HepG2 (cell line): ENCODE data around the gene RAB30. TPM values are rescaled to one million over a fixed set of nuclear protein-coding genes. Genes with fewer than 3 reads are reported as not detected.

Experiments
- ATAC-seq: fragments of 200-7000 bp; cut with Tn5 transposase; 3 replicates; pipeline ENCODE4 v1.9.1; 2020; ENCODE audit warnings: mild to moderate bottlenecking, moderate library complexity
- BruUV-seq: library from RNA; stranded (reverse); fragments of 400-500 nt; replicated peaks from 2 replicates; lab custom pipeline; 2021; lab: Mats Ljungman, UMichigan
- CTCF ChIA-PET: fragments of 300-600 bp; formaldehyde crosslinking; extraction: SDS; loops from one replicate; lab custom pipeline; 2021; ENCODE audit warnings: low total read pairs, inconsistent platforms, low intra/inter-chr PET ratio; lab: Yijun Ruan, JAX
- POLR2A ChIA-PET: fragments of 350-600 bp; sonication (Branson Sonifier 250); formaldehyde crosslinking; loops from one replicate; lab custom pipeline; 2020; ENCODE audit warnings: antibody characterized with exemption, inconsistent platforms; lab: Yijun Ruan, JAX
- DNase-seq: peaks from one replicate; pipeline ENCODE4 v3.0.0-alpha.2; 2015; ENCODE audit warnings: low spot score
- FAIRE-seq: peaks from 3 replicates; lab custom pipeline; 2011; peaks lifted over from hg19 to GRCh38; lab: Jason Lieb, UNC
- H2AFZ ChIP-seq: one replicate; pipeline ENCODE4 v1.6.1; 2011; ENCODE audit warnings: low read length, inconsistent platforms
- H3K27ac ChIP-seq: fragments of 300-600 bp; 3 replicates; pipeline ENCODE4 v1.8.0; 2011; ENCODE audit warnings: mixed run types, mild to moderate bottlenecking, mixed read lengths, low read length, inconsistent platforms; ENCODE audit not compliant: insufficient read depth; ENCODE audit errors: extremely low read length
- H3K27me3 ChIP-seq, 2 experiments: fragments of 200-600 bp in 1 of 2; 2 replicates in 1 of 2; 3 replicates in 1 of 2; pipeline versions ENCODE4 v1.6.0 to v1.8.0; 2011; ENCODE audit warnings: low read length in 2 of 2, mild to moderate bottlenecking in 2 of 2, moderate library complexity in 2 of 2, inconsistent platforms in 1 of 2; ENCODE audit not compliant: insufficient read depth in 2 of 2, control insufficient read depth in 1 of 2
- H3K36me3 ChIP-seq, 2 experiments: fragments of 200-600 bp in 1 of 2; replicated peaks in 1 of 2; 2 replicates in 1 of 2; 3 replicates in 1 of 2; pipeline versions ENCODE4 v1.5.1 to v1.8.0; 2011; ENCODE audit warnings: low read length in 2 of 2, inconsistent platforms in 1 of 2; ENCODE audit not compliant: insufficient read depth in 2 of 2, control insufficient read depth in 1 of 2
- H3K4me1 ChIP-seq: 2 replicates; pipeline ENCODE4 v1.5.1; 2012; ENCODE audit warnings: low read length, inconsistent platforms; ENCODE audit not compliant: insufficient read depth
- H3K4me2 ChIP-seq: 2 replicates; pipeline ENCODE4 v1.6.0; 2011; ENCODE audit warnings: low read depth, low read length, inconsistent platforms
- H3K4me3 ChIP-seq, 3 experiments: fragments of 200-600 bp in 1 of 3; sonication (generic), shearing (Covaris generic) in 1 of 3; replicated peaks in 1 of 3; 2 replicates each; pipeline ENCODE4 v1.5.1; 2011 to 2016; ENCODE audit warnings: low read length in 3 of 3, inconsistent platforms in 2 of 3, low read depth in 2 of 3, mild to moderate bottlenecking in 2 of 3, control low read depth in 1 of 3, mixed read lengths in 1 of 3; ENCODE audit not compliant: insufficient read depth in 1 of 3
- H3K79me2 ChIP-seq: one replicate; pipeline ENCODE4 v1.6.1; 2011; ENCODE audit warnings: low read length, inconsistent platforms; ENCODE audit not compliant: insufficient read depth
- H3K9ac ChIP-seq: 2 replicates; pipeline ENCODE4 v1.6.0; 2011; ENCODE audit warnings: mild to moderate bottlenecking, low read depth, low read length, inconsistent platforms; ENCODE audit not compliant: insufficient read depth
- H3K9me3 ChIP-seq: 2 replicates; pipeline ENCODE4 v1.5.1; 2012; ENCODE audit warnings: mild to moderate bottlenecking, low read length
- H4K20me1 ChIP-seq: 2 replicates; pipeline ENCODE4 v1.6.0; 2011; ENCODE audit warnings: inconsistent platforms, mild to moderate bottlenecking, low read length, moderate library complexity; ENCODE audit not compliant: insufficient read depth
- ATM ChIP-seq: fragments of 450-650 bp; IDR thresholded peaks from 2 replicates; pipeline ENCODE4 v1.7.1; 2017; ENCODE audit warnings: mild to moderate bottlenecking, borderline replicate concordance
- BORCS8-MEF2B ChIP-seq: sonication (generic); formaldehyde crosslinking; IDR thresholded peaks from 2 replicates; pipeline ENCODE4 v1.8.0; 2022; ENCODE audit warnings: mild to moderate bottlenecking, missing genetic modification reagents
- CBFB ChIP-seq: sonication (generic); formaldehyde crosslinking; IDR thresholded peaks from 2 replicates; pipeline ENCODE4 v1.4.0; 2020; ENCODE audit warnings: missing genetic modification reagents
- FOXO1 ChIP-seq: sonication (generic); formaldehyde crosslinking; IDR thresholded peaks from 2 replicates; pipeline ENCODE4 v1.4.0; 2020; ENCODE audit warnings: missing genetic modification reagents
- GABPA ChIP-seq, 2 experiments: IDR thresholded peaks; 2 replicates each; pipeline ENCODE4 v1.6.1; 2011 to 2016; ENCODE audit warnings: low read depth in 2 of 2, low read length in 1 of 2, missing biosample characterization in 1 of 2, missing genetic modification characterization in 1 of 2
- PPARG ChIP-seq: conservative IDR thresholded peaks from 2 replicates; pipeline ENCODE4 v1.6.1; 2016; ENCODE audit warnings: missing biosample characterization, missing genetic modification reagents
- ZNF205 ChIP-seq: IDR thresholded peaks from 2 replicates; pipeline ENCODE4 v1.6.1; 2018; ENCODE audit warnings: missing biosample characterization, missing genetic modification reagents
- ZNF562 ChIP-seq: sonication (generic); formaldehyde crosslinking; IDR thresholded peaks from 2 replicates; pipeline ENCODE4 v1.8.0; 2022; ENCODE audit warnings: missing genetic modification reagents, borderline replicate concordance
- ZNF709 ChIP-seq: sonication (generic); formaldehyde crosslinking; IDR thresholded peaks from 2 replicates; pipeline ENCODE4 v1.5.0; 2020; ENCODE audit warnings: mild to moderate bottlenecking, missing genetic modification reagents
- ZNF737 ChIP-seq: sonication (generic); formaldehyde crosslinking; IDR thresholded peaks from 2 replicates; pipeline ENCODE4 v1.5.0; 2020; ENCODE audit warnings: missing genetic modification reagents, mild to moderate bottlenecking, borderline replicate concordance
- WGBS: methylation state at CpG from one replicate; pipeline ENCODE4 v1.1.6; 2017; ENCODE audit warnings: low lambda C conversion rate; 5-methylcytosine and 5-hydroxymethylcytosine counted together
- in situ Hi-C: cut with HindIII; loops from 2 replicates; pipeline ENCODE4 v1.10.0; 2017; ENCODE audit warnings: low pct_unique_long_range_greater_than_20kb; ENCODE audit not compliant: extremely low pct_ligation_motif_present
- intact Hi-C: fragments of 100-400 bp; cut with micrococcal nuclease; formaldehyde crosslinking; loops from one replicate; pipeline ENCODE4 v1.10.0; 2022; ENCODE audit not compliant: unreplicated experiment
- polyA plus RNA-seq, 8 experiments: library from polyadenylated mRNA; depleted of rRNA in 3 of 8; stranded (reverse) in 7 of 8; unstranded in 1 of 8; fragments of >200 nt; fragmentation: Illumina TruSeq in 4 of 8; extraction: Trizol in 4 of 8; gene quantifications; 2 replicates each; pipeline versions ENCODE4 v1.2.1 to v1.2.3, GENCODE V29; 2011 to 2016; ENCODE audit warnings: low read depth in 4 of 8, missing spikeins in 1 of 8, mixed read lengths in 1 of 8; ENCODE audit not compliant: insufficient read depth in 1 of 8
- total RNA-seq, 5 experiments: library from RNA; depleted of rRNA; stranded (reverse); fragments of >200 nt; fragmentation: Illumina TruSeq; extraction: Trizol; gene quantifications; 2 replicates each; pipeline ENCODE4 v1.2.3, GENCODE V29; 2016; ENCODE audit warnings: low read depth in 1 of 5

RAB30 gene
- total and polyA plus RNA-seq, 2 of the 13 experiments (the other 11 are each of a cell fraction or from before 2014, with no cell fraction given) = 3.7 to 5.0 TPM

DNA sequence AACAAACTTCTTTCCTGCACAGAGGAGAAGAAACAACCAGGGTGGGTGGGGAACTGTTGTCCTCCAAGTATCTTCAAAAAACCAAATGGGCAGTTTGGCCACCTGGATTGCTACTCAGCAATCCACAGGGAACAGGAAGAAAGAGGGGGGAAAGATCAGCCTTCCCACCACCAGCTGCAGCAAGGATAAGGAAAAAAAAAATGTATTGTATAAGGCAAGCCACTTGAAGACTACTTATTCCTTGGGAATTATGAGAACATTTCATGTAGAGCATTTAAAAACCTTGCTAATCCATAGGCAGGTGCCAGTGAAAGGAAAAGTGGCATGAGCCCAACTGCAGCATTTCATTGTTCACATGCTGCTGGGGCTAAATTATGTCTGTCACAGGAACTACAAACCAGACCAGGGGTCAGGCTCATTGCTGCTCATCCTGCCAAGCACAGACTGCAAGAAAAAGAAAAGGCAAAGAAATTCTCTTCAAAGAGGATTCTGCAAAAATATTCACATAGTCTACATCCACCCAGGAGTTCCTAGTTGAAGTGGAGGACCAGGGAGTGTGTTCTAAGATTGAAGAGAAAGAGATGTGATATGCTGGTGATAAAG, 2.2 kb downstream of the RAB30 start:
- Histone ChIP-seq H3K4me3 (peak overlapping the region; percentile 35 to 69 (median 37); a peak in 5 of 6 replicates), H3K36me3 (no peaks in the 10 kb centered on the region; a peak in 1 of 5 replicates), H3K79me2 (peaks cover 57% of the 10 kb centered on the region), H3K27me3 (no peaks in the 10 kb centered on the region; a peak in 1 of 5 replicates), H3K4me1 (peaks cover 60% of the 10 kb centered on the region), H2AFZ (no peak overlapping the region), H3K9ac (peak overlapping the region; percentile 21), H4K20me1 (no peaks in the 10 kb centered on the region; the same call in 1 of the 2 replicates), H3K4me2 (peak overlapping the region; percentile 89), H3K27ac (no peak overlapping the region), H3K9me3 (no peaks in the 10 kb centered on the region)
- intact Hi-C loops (loop anchor here (5.0 kb wide), 2 partner anchors 48 to 142 kb away; no protein-coding TSS in a partner anchor), in situ Hi-C loops (loop anchor here (5.0 kb wide), 1 partner anchor 167 kb away; the partner anchor contains the start of genes DDIAS and PRCP)
- no TSS peak for BruUV-seq
- no peak for DNase-seq
- ChIA-PET POLR2A (interaction anchor here (1.8 to 7.3 kb wide), 3 partner anchors 61 to 124 kb away, joined by 4 to 67 read pairs (median 41); partner anchors contain the start of genes ANKRD42 and PCF11), CTCF (no interaction called here)
- ATAC-seq = no peak
- FAIRE-seq = no peak
- TF ChIP-seq ZNF709 (CRISPR knock-in tag) (peak; percentile 100), FOXO1 (CRISPR knock-in tag) (no peak)

DNA sequence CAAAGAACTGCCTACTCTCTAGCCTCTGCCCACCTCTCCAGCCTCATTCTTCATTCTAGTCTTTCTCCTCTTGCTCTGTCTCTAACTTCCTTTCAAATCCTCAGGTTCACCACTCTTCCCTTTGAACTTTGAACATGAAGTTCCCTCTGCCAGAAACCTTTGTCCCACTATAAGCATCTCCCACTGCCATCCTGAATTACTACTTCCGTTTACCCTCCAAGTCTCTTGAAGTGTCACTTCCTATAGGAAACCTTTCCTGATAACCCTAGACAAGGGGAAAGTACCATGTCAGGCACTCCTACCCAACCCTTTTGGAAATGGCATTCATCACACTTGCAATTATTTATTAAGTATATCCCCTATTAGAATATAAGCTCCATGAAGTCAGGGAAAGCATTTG, 3.1 kb downstream of the RAB30 start:
- no peaks in the 10 kb centered on the region; a peak in 1 of 5 replicates for H3K27me3 ChIP-seq
- no peak overlapping the region for H3K9ac ChIP-seq
- ChIA-PET CTCF (no interaction called here), POLR2A (interaction anchor here (1.0 to 1.8 kb wide), 2 partner anchors 61 to 125 kb away, joined by 3 to 4 read pairs; partner anchors contain the start of gene ANKRD42)
- H3K9me3 ChIP-seq = no peaks in the 10 kb centered on the region
- WGBS = 59% methylated on average over 1 of the region's 1 CpG
- no TSS peak for BruUV-seq
- peaks cover 56% of the 10 kb centered on the region for H3K79me2 ChIP-seq
- H3K27ac ChIP-seq = no peak overlapping the region
- H4K20me1 ChIP-seq = no peaks in the 10 kb centered on the region; the same call in 1 of the 2 replicates
- in situ Hi-C loops (no loop called here), intact Hi-C loops (no loop called here)
- H2AFZ ChIP-seq = no peak overlapping the region
- H3K4me1 ChIP-seq = peaks cover 56% of the 10 kb centered on the region
- no peak for FAIRE-seq
- TF ChIP-seq GABPA (IDR thresholded peaks at IDR 0.05; ENCODE audit: low read depth, low read length) (no peak), GABPA (CRISPR knock-in tag; IDR thresholded peaks at IDR 0.05; ENCODE audit: low read depth) (peak; percentile 58), ATM (no peak), PPARG (CRISPR knock-in tag) (0 out of 2 replicates have a peak, but pooled peaks have one; percentile 51), CBFB (CRISPR knock-in tag) (no peak), ZNF205 (CRISPR knock-in tag) (no peak), ZNF737 (CRISPR knock-in tag) (no peak), BORCS8-MEF2B (CRISPR knock-in tag) (no peak), ZNF562 (CRISPR knock-in tag) (no peak)
- H3K4me2 ChIP-seq = peak overlapping the region; percentile 89
- H3K4me3 ChIP-seq = no peak overlapping the region
- DNase-seq = no peak
- H3K36me3 ChIP-seq = no peaks in the 10 kb centered on the region
- ATAC-seq = no peak
